ENCODE measurements around the gene ZNRF2. TPM values are rescaled to one million over a fixed set of nuclear protein-coding genes. Genes with fewer than 3 reads are reported as not detected.

The ZNRF2 gene
- total and polyA plus RNA-seq, 2 experiments from 2014 or later, result 18.6 to 46.7 TPM

GRCh38 chr7:30321089-30321881 lies 36.9 kb downstream of the ZNRF2 start:
- H3K4me3 ChIP-seq, result no peak overlapping the region
- TF ChIP-seq CTCF (IDR thresholded peaks at IDR 0.05; ENCODE audit: low read depth, low read length), result no peak
- H3K36me3 ChIP-seq, result peaks cover 6% of the 10 kb centered on the region
- peaks cover 33% of the 10 kb centered on the region for H3K4me1 ChIP-seq (ENCODE audit: low read depth)
- H3K27me3 ChIP-seq, result no peaks in the 10 kb centered on the region
- no peaks in the 10 kb centered on the region for H3K9me3 ChIP-seq (ENCODE audit: low read depth)
- DNase-seq (ENCODE audit: low read depth in 1 of 2, low spot score in 1 of 2), result peak in 1 of 2 donors; percentile 36
- H3K27ac ChIP-seq, result no peak overlapping the region

GRCh38 chr7:30321882-30322192 lies 37.4 kb downstream of the ZNRF2 start:
- Histone ChIP-seq H3K9me3 (ENCODE audit: low read depth) (no peaks in the 10 kb centered on the region), H3K27ac (no peak overlapping the region), H3K4me3 (no peak overlapping the region), H3K4me1 (ENCODE audit: low read depth) (peaks cover 28% of the 10 kb centered on the region), H3K27me3 (no peaks in the 10 kb centered on the region), H3K36me3 (peaks cover 6% of the 10 kb centered on the region)
- DNase-seq (ENCODE audit: low read depth in 1 of 2, low spot score in 1 of 2), result no peak
- TF ChIP-seq CTCF (IDR thresholded peaks at IDR 0.05; ENCODE audit: low read depth, low read length), result no peak

GRCh38 chr7:30322271-30323005 lies 38.0 kb downstream of the ZNRF2 start:
- Histone ChIP-seq H3K4me3 (no peak overlapping the region), H3K36me3 (peaks cover 6% of the 10 kb centered on the region), H3K9me3 (ENCODE audit: low read depth) (no peaks in the 10 kb centered on the region), H3K27me3 (no peaks in the 10 kb centered on the region), H3K4me1 (ENCODE audit: low read depth) (peaks cover 22% of the 10 kb centered on the region), H3K27ac (no peak overlapping the region)
- DNase-seq (ENCODE audit: low read depth in 1 of 2, low spot score in 1 of 2), result peak in 1 of 2 donors; percentile 56
- TF ChIP-seq CTCF (IDR thresholded peaks at IDR 0.05; ENCODE audit: low read depth, low read length), result no peak

- Histone ChIP-seq H3K4me3 (no peak overlapping the region), H3K4me1 (ENCODE audit: low read depth) (peaks cover 18% of the 10 kb centered on the region), H3K9me3 (ENCODE audit: low read depth) (no peaks in the 10 kb centered on the region), H3K27me3 (no peaks in the 10 kb centered on the region), H3K27ac (no peak overlapping the region), H3K36me3 (peaks cover 6% of the 10 kb centered on the region)
- DNase-seq (ENCODE audit: low read depth in 1 of 2, low spot score in 1 of 2), result no peak
- no peak for TF ChIP-seq CTCF (IDR thresholded peaks at IDR 0.05; ENCODE audit: low read depth, low read length)
Observed at GRCh38 chr7:30323006-30323355, 38.6 kb downstream of the ZNRF2 start.

GRCh38 chr7:30327813-30328212 lies 43.4 kb downstream of the ZNRF2 start:
- no peaks in the 10 kb centered on the region for H3K27me3 ChIP-seq
- no peak overlapping the region for H3K4me3 ChIP-seq
- no peak for TF ChIP-seq CTCF (IDR thresholded peaks at IDR 0.05; ENCODE audit: low read depth, low read length)
- no peak overlapping the region for H3K27ac ChIP-seq
- H3K9me3 ChIP-seq (ENCODE audit: low read depth), result no peaks in the 10 kb centered on the region
- peaks cover 10% of the 10 kb centered on the region for H3K4me1 ChIP-seq (ENCODE audit: low read depth)
- DNase-seq (ENCODE audit: low read depth in 1 of 2, low spot score in 1 of 2), result peak in 1 of 2 donors; percentile 40
- peaks cover 6% of the 10 kb centered on the region for H3K36me3 ChIP-seq

All from cardiac muscle cell (in vitro differentiated cells and primary cell).